ENCODE measurements around the gene CDS2. TPM values are rescaled to one million over a fixed set of nuclear protein-coding genes. Genes with fewer than 3 reads are reported as not detected.

Gene CDS2
- polyA plus RNA-seq, 1 donor from 2014 or later, result 66.7 TPM

GRCh38 chr20:5078399-5078958, 48.3 kb upstream of the CDS2 start:
- Histone ChIP-seq H3K9me3 (ENCODE audit: low read length) (no peaks in the 10 kb centered on the region), H3K36me3 (ENCODE audit: insufficient read depth, low read length) (no peaks in the 10 kb centered on the region), H2AFZ (ENCODE audit: low read depth, low read length) (no peak overlapping the region), H3K4me2 (ENCODE audit: low read length) (no peak overlapping the region), H4K20me1 (ENCODE audit: insufficient read depth) (no peaks in the 10 kb centered on the region), H3K27ac (ENCODE audit: low read length) (no peak overlapping the region), H3K9me2 (ENCODE audit: insufficient read depth, low read length) (no peaks in the 10 kb centered on the region), H3K27me3 (ENCODE audit: insufficient read depth, low read depth, low read length) (no peaks in the 10 kb centered on the region), H3K4me3 (ENCODE audit: low read length) (no peak overlapping the region), H3K79me2 (replicated peaks; ENCODE audit: insufficient read depth, low read length) (no peaks in the 10 kb centered on the region), H3F3A (ENCODE audit: insufficient read depth, low read length, poor library complexity, severe bottlenecking) (no peaks in the 10 kb centered on the region), H3K9ac (ENCODE audit: low read length) (no peak overlapping the region)
- TF ChIP-seq RAD21 (conservative IDR thresholded peaks at IDR 0.05) (no peak), POLR2AphosphoS5 (IDR thresholded peaks at IDR 0.05) (no peak), CTCF (IDR thresholded peaks at IDR 0.05; ENCODE audit: poor library complexity, severe bottlenecking) (no peak), MXI1 (conservative IDR thresholded peaks at IDR 0.05; ENCODE audit: poor library complexity, severe bottlenecking) (no peak), TAF1 (IDR thresholded peaks at IDR 0.05; ENCODE audit: low read depth) (no peak), EP300 (conservative IDR thresholded peaks at IDR 0.05; ENCODE audit: poor library complexity, severe bottlenecking) (no peak), EZH2 (IDR thresholded peaks at IDR 0.05; ENCODE audit: borderline replicate concordance, insufficient read depth, low read length, poor library complexity, severe bottlenecking) (no peak)
- TF ChIP-seq, protein P1, sequence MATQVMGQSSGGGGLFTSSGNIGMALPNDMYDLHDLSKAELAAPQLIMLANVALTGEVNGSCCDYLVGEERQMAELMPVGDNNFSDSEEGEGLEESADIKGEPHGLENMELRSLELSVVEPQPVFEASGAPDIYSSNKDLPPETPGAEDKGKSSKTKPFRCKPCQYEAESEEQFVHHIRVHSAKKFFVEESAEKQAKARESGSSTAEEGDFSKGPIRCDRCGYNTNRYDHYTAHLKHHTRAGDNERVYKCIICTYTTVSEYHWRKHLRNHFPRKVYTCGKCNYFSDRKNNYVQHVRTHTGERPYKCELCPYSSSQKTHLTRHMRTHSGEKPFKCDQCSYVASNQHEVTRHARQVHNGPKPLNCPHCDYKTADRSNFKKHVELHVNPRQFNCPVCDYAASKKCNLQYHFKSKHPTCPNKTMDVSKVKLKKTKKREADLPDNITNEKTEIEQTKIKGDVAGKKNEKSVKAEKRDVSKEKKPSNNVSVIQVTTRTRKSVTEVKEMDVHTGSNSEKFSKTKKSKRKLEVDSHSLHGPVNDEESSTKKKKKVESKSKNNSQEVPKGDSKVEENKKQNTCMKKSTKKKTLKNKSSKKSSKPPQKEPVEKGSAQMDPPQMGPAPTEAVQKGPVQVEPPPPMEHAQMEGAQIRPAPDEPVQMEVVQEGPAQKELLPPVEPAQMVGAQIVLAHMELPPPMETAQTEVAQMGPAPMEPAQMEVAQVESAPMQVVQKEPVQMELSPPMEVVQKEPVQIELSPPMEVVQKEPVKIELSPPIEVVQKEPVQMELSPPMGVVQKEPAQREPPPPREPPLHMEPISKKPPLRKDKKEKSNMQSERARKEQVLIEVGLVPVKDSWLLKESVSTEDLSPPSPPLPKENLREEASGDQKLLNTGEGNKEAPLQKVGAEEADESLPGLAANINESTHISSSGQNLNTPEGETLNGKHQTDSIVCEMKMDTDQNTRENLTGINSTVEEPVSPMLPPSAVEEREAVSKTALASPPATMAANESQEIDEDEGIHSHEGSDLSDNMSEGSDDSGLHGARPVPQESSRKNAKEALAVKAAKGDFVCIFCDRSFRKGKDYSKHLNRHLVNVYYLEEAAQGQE (IDR thresholded peaks at IDR 0.05; ENCODE audit: borderline replicate concordance), result no peak

GRCh38 chr20:5080384-5080877, 46.4 kb upstream of the CDS2 start:
- Histone ChIP-seq H3K79me2 (replicated peaks; ENCODE audit: insufficient read depth, low read length) (no peaks in the 10 kb centered on the region), H3K27ac (ENCODE audit: low read length) (no peak overlapping the region), H3K9ac (ENCODE audit: low read length) (no peak overlapping the region), H2AFZ (ENCODE audit: low read depth, low read length) (no peak overlapping the region), H4K20me1 (ENCODE audit: insufficient read depth) (no peaks in the 10 kb centered on the region), H3K9me2 (ENCODE audit: insufficient read depth, low read length) (no peaks in the 10 kb centered on the region), H3K36me3 (ENCODE audit: insufficient read depth, low read length) (no peaks in the 10 kb centered on the region), H3K27me3 (ENCODE audit: insufficient read depth, low read depth, low read length) (no peaks in the 10 kb centered on the region), H3K9me3 (ENCODE audit: low read length) (no peaks in the 10 kb centered on the region), H3F3A (ENCODE audit: insufficient read depth, low read length, poor library complexity, severe bottlenecking) (no peaks in the 10 kb centered on the region), H3K4me3 (ENCODE audit: low read length) (no peak overlapping the region), H3K4me2 (ENCODE audit: low read length) (no peak overlapping the region)
- TF ChIP-seq POLR2AphosphoS5 (IDR thresholded peaks at IDR 0.05), result no peak
- TF ChIP-seq SMC3 (conservative IDR thresholded peaks at IDR 0.05; ENCODE audit: poor library complexity), result no peak
- TF ChIP-seq TAF1 (IDR thresholded peaks at IDR 0.05; ENCODE audit: low read depth), result no peak
- no peak for TF ChIP-seq EP300 (conservative IDR thresholded peaks at IDR 0.05; ENCODE audit: poor library complexity, severe bottlenecking)
- TF ChIP-seq, protein P1 (IDR thresholded peaks at IDR 0.05; ENCODE audit: borderline replicate concordance), result no peak
